Right cardiac atrium (tissue), 5 donors: ENCODE measurements around the gene PNKD. TPM values are rescaled to one million over a fixed set of nuclear protein-coding genes. Genes with fewer than 3 reads are reported as not detected.

Source experiments
- ATAC-seq, 2 donors: fragments of 200-7000 bp; cut with Tn5 transposase; one replicate each; pipeline versions ENCODE4 v1.8.0 to v1.9.1; 2020; ENCODE audit warnings: moderate library complexity in 2 of 2, mild to moderate bottlenecking in 1 of 2
- DNase-seq, 3 donors: peaks; one replicate each; pipeline ENCODE4 v3.0.0-alpha.2; 2020
- H3K27ac ChIP-seq: one replicate; pipeline ENCODE4 v1.5.1; 2013; ENCODE audit warnings: mild to moderate bottlenecking, low read length, control low read depth, moderate library complexity
- H3K27me3 ChIP-seq: one replicate; pipeline ENCODE4 v1.6.1; 2013; ENCODE audit not compliant: control insufficient read depth, insufficient read depth
- H3K4me1 ChIP-seq: one replicate; pipeline ENCODE4 v1.6.1; 2013; ENCODE audit warnings: low read length; ENCODE audit not compliant: control insufficient read depth, insufficient read depth
- H3K4me3 ChIP-seq: one replicate; pipeline ENCODE4 v1.5.1; 2013; ENCODE audit warnings: low read length, control low read depth
- H3K9me3 ChIP-seq: one replicate; pipeline ENCODE4 v1.6.1; 2013; ENCODE audit warnings: low read length; ENCODE audit not compliant: control insufficient read depth
- WGBS: extraction: QIAGEN DNeasy Blood & Tissue Kit; methylation state at CpG from one replicate; pipeline ENCODE4 v1.1.7; 2013; 5-methylcytosine and 5-hydroxymethylcytosine counted together
- intact Hi-C, 4 donors: fragments of 100-400 bp; cut with DNase I; formaldehyde crosslinking; loops; one replicate each; pipeline versions ENCODE4 v1.11.0 to v1.14.0; 2022 to 2023
- polyA plus RNA-seq: library from polyadenylated mRNA; stranded (reverse); fragments of 200-250 nt; gene quantifications from one replicate; pipeline ENCODE4 v1.2.3, GENCODE V29; 2013
- total RNA-seq, 4 donors: library from RNA; stranded (reverse); fragmentation: NEBNext Ultra II Directional; extraction: Animal tissue kit (Norgen Biotek cat#: 25700); gene quantifications; one replicate each; pipeline ENCODE4 v1.2.1, GENCODE V29; 2021
- donor health status: healthy with polysubstance abuse.
- donor health status: DM: no; HTN: yes; CAD: no.
- donor health status: DM: no; HTN: no; CAD: no.
- donor health status: DM: no; HTN: yes; CAD: no; lungs with severe emphysema.
- donor health status: DM: yes; HTN: yes; CAD: no.

Gene PNKD
- total and polyA plus RNA-seq, 5 donors = 69.3 to 157 (median 85.5) TPM

DNA sequence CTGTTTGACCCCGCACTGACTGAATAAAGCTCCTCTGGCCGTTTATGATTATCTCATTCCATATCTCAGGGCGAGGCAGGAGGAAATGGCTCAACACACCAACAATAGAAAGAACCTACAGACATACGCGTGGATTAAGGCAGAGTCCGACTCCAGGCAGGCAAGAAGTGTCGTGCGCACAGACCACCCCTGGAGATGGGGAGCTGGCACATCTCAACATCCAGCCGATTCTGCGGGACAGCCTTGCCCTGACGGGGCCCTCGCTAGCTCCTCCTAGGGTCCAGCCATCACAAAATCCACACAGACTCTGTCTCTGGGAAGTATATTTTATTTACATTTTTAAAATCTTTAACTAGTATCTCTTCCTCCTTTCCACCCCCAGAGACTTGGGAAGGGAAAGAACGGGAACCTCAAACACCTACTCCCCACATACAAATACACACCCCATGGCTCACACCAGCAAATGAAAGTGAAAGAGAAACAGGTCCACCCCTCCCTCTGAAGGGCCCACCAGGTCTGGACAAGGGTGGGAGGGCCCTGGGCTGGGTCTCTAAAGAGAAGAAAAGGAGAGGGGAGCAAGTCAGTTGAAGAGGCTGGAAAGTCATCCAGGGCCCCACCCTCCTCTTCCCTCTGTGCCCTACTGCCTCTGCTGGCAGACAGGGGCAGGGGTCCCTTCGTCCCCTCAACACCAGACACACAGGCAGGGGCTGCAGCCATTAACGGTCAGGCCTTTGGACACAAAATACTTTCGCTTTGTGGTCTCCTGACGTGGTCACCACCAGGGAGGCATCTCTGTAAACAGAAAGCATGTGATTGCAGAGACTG lies 6.3 kb upstream of the PNKD start:
- H3K4me1 ChIP-seq = peaks cover 25% of the 10 kb centered on the region

DNA sequence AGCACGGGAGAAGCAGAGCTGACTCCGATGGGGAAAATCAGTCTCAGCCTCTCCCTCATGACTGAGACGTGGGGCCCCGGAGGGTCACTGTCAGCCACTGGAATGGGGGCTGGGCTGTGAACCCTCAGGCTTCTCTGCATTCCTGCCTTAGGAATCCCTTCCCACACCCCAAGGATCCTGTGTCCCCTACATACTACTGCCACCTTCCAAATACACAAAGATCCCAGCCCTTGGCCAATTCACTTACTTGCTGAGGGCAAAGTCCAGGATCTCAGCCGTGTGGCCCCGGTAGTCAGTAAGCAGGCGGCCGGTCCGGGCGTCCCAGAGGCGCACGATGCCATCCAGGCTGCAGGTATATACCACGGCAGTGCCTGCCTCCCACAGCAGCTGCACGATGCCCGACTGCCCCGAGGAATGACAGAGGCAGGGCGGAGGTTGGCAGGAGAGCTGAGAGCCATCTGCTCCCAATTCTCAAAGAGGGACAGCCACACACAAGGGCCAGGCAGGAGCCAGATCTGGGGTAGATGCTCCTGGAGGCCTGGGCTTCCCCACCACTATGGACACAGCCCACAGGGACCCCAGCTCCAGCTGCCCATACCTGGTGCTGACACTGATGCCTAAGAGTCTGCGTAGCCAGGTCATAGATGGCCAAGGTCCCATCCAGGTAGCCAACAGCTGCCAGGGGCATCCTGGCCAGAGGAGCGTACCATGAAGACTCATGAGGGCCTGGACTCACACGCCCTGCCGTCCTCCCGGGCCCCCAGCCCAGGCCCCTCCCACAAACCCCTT lies 5.4 kb upstream of the PNKD start:
- H3K4me1 ChIP-seq = peaks cover 24% of the 10 kb centered on the region
- ATAC-seq (no peak), DNase-seq (peak in 2 of 3 donors; percentile 49 to 57)
- no peaks in the 10 kb centered on the region for H3K9me3 ChIP-seq
- no peaks in the 10 kb centered on the region for H3K27me3 ChIP-seq
- H3K4me3 ChIP-seq = no peak overlapping the region
- WGBS = 88% methylated on average over 22 of the region's 22 CpGs
- H3K27ac ChIP-seq = no peak overlapping the region
- intact Hi-C loops = no loop called here

More for the DNA sequence above, 6.3 kb upstream of the PNKD start:
- Histone ChIP-seq H3K9me3 (no peaks in the 10 kb centered on the region), H3K27me3 (no peaks in the 10 kb centered on the region), H3K4me3 (no peak overlapping the region), H3K27ac (no peak overlapping the region)
- DNase-seq (peak in 2 of 3 donors; percentile 40 to 58), ATAC-seq (no peak)
- intact Hi-C loops = no loop called here
- WGBS = 69% methylated on average over 17 of the region's 17 CpGs

GRCh38 chr2:218265626-218266025 lies 4.7 kb upstream of the PNKD start:
- DNase-seq (peak in 2 of 3 donors; percentile 38 to 49), ATAC-seq (no peak)
- Histone ChIP-seq H3K4me1 (peaks cover 17% of the 10 kb centered on the region), H3K4me3 (no peak overlapping the region), H3K9me3 (no peaks in the 10 kb centered on the region), H3K27me3 (no peaks in the 10 kb centered on the region), H3K27ac (no peak overlapping the region)
- intact Hi-C loops = no loop called here
- WGBS = 87% methylated on average over 8 of the region's 8 CpGs

DNA sequence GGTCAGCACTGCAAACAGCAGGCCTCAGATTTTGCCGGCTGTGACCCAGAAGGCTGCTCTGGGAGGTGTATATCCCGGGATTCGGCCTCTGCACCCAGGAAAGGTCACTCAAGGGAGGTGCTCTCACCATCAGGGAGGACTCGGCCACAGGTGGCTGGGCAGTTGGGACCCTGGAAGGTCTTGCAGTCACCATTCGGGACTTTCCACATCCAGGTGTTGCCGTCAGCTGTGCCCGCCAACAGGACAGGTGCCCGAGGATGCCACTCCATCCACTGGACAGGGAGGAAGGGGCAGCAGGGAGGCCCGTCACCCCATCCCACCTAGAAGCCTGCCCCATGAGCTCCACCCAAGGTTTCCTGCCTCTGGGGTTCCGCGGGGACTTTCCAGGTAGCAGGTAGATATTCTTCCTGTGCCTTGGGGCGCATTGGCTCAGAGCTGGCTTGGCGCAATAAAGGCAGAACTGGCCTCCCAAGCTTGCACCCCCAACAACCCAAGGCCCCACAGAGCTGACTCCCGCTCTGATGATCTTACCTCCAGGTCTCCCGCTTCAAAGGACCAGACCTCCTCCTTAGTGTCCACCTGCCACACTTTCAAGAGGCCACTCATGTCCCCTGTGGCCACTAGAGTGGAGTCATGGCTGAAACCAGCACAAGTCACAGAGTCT lies 3.9 kb upstream of the PNKD start:
- ATAC-seq (no peak), DNase-seq (peak in 2 of 3 donors; percentile 44)
- Histone ChIP-seq H3K4me1 (peaks cover 17% of the 10 kb centered on the region), H3K4me3 (no peak overlapping the region), H3K9me3 (no peaks in the 10 kb centered on the region), H3K27me3 (no peaks in the 10 kb centered on the region), H3K27ac (no peak overlapping the region)
- 93% methylated on average over 15 of the region's 15 CpGs for WGBS
- intact Hi-C loops = no loop called here

GRCh38 chr2:218267259-218267658 lies 3.1 kb upstream of the PNKD start:
- Histone ChIP-seq H3K9me3 (no peaks in the 10 kb centered on the region), H3K4me3 (no peak overlapping the region), H3K27ac (no peak overlapping the region), H3K27me3 (no peaks in the 10 kb centered on the region), H3K4me1 (peaks cover 14% of the 10 kb centered on the region)
- peak in 1 of 3 donors; percentile 30 for DNase-seq
- ATAC-seq = no peak
- 97% methylated on average over 6 of the region's 6 CpGs for WGBS
- intact Hi-C loops = no loop called here

DNA sequence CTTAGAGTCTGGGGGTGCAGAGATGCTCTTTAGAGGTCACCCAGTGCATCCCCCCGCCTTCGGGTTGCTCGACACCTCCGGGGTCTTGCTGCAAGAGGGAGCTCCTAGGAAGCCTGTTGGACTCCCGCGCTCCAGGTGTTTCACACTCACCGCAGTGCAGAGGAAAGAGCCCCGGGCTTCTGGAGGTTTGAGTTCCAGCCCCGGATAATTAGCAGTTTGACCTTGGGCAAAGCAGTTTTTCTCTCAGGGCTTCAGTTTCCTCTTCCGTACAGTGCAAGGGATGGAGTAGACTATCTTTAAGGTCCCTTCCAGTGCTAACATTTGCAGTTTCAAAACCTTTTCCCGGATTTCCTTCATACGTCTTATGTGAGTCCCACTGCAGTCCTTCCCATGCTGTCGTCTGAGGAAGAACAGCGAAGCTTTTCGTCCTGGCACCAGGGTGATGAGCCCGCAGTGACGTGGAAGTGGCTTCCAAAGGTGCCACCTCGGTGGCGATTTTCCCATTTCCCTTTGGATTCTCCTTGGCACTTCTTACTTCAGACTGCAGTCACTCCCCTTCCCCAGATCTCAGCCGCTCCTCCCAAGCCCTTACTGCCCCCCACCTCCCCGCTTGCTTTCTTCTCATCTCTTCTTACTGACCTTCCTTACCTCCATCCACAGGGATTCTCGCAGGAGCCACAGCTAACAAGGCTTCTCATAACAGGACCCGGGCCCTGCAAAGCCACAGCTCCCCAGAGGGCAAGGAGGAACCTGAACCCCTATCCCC lies 585 bp downstream of the PNKD start:
- 6% methylated on average over 23 of the region's 23 CpGs for WGBS
- Histone ChIP-seq H3K4me1 (peaks cover 6% of the 10 kb centered on the region), H3K27me3 (no peaks in the 10 kb centered on the region), H3K27ac (peak overlapping the region; percentile 61), H3K9me3 (no peaks in the 10 kb centered on the region), H3K4me3 (peak overlapping the region; percentile 86)
- intact Hi-C loops = no loop called here
- ATAC-seq (peak in 1 of 2 donors; percentile 0), DNase-seq (peak in 1 of 3 donors; percentile 71)

DNA sequence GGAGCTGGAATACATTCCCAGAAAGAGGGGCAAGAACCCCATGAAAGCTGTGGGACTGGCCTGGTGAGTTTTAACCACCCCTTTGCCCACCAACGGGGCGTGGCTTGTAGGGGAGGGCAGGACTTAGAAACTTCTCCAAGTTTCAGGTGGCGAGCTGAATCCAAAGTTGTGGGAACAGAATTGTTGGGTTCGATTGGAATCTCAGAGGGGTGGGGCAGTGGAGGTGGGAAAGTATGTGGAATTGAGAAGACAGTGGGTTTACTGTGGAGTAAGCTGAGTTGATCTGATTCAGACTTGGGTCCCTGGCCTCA lies 1.1 kb downstream of the PNKD start:
- peaks cover 6% of the 10 kb centered on the region for H3K4me1 ChIP-seq
- H3K4me3 ChIP-seq = peak overlapping the region; percentile 86
- WGBS = 54% methylated on average over 4 of the region's 4 CpGs
- DNase-seq = peak in 1 of 3 donors; percentile 51
- H3K9me3 ChIP-seq = no peaks in the 10 kb centered on the region
- H3K27ac ChIP-seq = no peak overlapping the region
- no peak for ATAC-seq
- intact Hi-C loops = no loop called here
- H3K27me3 ChIP-seq = no peaks in the 10 kb centered on the region

- no peak for ATAC-seq
- no peak overlapping the region for H3K4me3 ChIP-seq
- DNase-seq = peak in 1 of 3 donors; percentile 49
- peaks cover 6% of the 10 kb centered on the region for H3K4me1 ChIP-seq
- H3K27ac ChIP-seq = no peak overlapping the region
- 54% methylated on average over 5 of the region's 5 CpGs for WGBS
- H3K27me3 ChIP-seq = no peaks in the 10 kb centered on the region
- no peaks in the 10 kb centered on the region for H3K9me3 ChIP-seq
- intact Hi-C loops = no loop called here
These were observed 1.7 kb downstream of the PNKD start for GRCh38 chr2:218271865-218272530.

DNA sequence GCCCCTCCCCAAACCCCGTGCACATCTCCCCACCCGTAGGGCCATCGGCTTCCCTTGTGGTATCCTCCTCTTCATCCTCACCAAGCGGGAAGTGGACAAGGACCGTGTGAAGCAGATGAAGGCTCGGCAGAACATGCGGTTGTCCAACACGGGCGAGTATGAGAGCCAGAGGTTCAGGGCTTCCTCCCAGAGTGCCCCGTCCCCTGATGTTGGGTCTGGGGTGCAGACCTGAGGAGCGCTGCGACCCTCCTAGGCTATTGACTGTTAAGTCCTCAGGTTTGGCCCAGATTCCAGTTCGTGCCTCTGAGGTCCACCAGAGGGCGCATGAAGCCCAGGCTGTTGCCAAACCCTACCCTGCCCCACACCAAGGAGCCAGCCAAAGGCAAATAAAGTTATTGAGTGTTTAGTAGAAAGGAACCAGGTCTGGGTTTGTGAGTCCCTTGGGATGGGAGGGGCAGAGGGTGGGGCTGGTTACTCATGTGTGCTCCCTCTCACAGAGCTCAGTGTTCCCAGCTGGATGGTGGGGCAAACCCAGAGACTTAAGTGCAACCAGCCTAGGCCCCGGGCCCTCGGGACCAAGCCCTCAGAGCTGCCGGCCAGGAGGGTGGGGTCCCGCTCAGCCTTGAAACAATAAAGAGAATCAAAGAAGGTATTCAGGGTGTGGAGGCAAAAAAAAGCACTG lies 2.4 kb downstream of the PNKD start:
- no peak overlapping the region for H3K4me3 ChIP-seq
- peaks cover 6% of the 10 kb centered on the region for H3K4me1 ChIP-seq
- intact Hi-C loops = no loop called here
- no peaks in the 10 kb centered on the region for H3K9me3 ChIP-seq
- H3K27ac ChIP-seq = no peak overlapping the region
- ATAC-seq (peak; percentile 60 to 70), DNase-seq (peak; percentile 89 to 93 (median 92))
- H3K27me3 ChIP-seq = no peaks in the 10 kb centered on the region
- 16% methylated on average over 18 of the region's 18 CpGs for WGBS
